ENCODE measurements around the gene GPC1.

DNA sequence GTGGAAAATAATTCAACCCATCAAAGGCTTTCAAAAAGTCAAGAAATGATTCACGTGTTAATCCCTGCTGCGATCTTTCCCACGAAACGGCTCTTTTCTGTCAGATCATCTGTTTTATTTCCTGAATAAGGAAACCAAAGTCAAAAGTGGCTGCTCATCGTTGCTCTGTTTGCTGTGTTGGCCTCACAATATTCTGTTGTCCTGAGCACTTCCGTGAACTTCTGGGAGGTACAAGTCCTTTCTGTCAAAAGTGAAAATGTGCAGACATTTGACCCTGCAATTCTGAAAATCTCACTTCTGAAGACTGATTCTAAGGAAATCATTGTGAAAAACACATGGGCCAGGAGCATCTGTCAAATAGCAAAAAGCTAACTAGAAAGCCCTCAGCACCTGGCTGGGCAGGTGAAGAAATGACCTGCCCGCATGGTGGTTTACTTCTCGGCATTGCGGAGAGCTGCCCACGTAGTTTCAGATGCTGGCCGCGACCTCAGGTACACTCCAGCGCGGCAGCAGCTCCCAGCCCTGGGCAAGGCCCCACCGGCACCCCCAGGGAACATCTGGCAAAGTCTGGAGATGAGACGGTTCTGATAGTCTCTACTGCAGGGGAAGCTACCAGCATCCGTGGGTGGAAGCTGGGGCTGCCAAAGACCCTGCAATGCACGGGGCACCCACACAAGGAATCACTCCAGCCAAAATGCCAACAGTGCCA is 31.9 kb upstream of the GPC1 start:
- no peak for TF ChIP-seq POLR2A (IDR thresholded peaks at IDR 0.05; ENCODE audit: low read length)
- no peak for TF ChIP-seq GATA1 (IDR thresholded peaks at IDR 0.05; ENCODE audit: low read depth, low read length)

Data from erythroblast (primary cell).